Measurements from ENCODE around the gene GRPEL1.

- TF ChIP-seq POLR2A (IDR thresholded peaks at IDR 0.05; ENCODE audit: low read depth) = no peak
- TF ChIP-seq, protein P1, sequence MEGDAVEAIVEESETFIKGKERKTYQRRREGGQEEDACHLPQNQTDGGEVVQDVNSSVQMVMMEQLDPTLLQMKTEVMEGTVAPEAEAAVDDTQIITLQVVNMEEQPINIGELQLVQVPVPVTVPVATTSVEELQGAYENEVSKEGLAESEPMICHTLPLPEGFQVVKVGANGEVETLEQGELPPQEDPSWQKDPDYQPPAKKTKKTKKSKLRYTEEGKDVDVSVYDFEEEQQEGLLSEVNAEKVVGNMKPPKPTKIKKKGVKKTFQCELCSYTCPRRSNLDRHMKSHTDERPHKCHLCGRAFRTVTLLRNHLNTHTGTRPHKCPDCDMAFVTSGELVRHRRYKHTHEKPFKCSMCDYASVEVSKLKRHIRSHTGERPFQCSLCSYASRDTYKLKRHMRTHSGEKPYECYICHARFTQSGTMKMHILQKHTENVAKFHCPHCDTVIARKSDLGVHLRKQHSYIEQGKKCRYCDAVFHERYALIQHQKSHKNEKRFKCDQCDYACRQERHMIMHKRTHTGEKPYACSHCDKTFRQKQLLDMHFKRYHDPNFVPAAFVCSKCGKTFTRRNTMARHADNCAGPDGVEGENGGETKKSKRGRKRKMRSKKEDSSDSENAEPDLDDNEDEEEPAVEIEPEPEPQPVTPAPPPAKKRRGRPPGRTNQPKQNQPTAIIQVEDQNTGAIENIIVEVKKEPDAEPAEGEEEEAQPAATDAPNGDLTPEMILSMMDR (IDR thresholded peaks at IDR 0.05) = no peak
- TF ChIP-seq POLR2AphosphoS5 (IDR thresholded peaks at IDR 0.05) = no peak
- no peak for TF ChIP-seq EP300 (IDR thresholded peaks at IDR 0.05)
These were observed 28.4 kb upstream of the GRPEL1 start for GRCh38 chr4:7096236-7096635.
